ENCODE measurements around the gene IRS2.
A peak's percentile ranks its signal among the peaks of the same experiment; 100 is the strongest.
"Not testable (repeated sequence)": the region's sequence is repeated elsewhere in the genome, so short reads cannot be mapped to it uniquely, and the experiment has no call there.

The IRS2 gene, protein sequence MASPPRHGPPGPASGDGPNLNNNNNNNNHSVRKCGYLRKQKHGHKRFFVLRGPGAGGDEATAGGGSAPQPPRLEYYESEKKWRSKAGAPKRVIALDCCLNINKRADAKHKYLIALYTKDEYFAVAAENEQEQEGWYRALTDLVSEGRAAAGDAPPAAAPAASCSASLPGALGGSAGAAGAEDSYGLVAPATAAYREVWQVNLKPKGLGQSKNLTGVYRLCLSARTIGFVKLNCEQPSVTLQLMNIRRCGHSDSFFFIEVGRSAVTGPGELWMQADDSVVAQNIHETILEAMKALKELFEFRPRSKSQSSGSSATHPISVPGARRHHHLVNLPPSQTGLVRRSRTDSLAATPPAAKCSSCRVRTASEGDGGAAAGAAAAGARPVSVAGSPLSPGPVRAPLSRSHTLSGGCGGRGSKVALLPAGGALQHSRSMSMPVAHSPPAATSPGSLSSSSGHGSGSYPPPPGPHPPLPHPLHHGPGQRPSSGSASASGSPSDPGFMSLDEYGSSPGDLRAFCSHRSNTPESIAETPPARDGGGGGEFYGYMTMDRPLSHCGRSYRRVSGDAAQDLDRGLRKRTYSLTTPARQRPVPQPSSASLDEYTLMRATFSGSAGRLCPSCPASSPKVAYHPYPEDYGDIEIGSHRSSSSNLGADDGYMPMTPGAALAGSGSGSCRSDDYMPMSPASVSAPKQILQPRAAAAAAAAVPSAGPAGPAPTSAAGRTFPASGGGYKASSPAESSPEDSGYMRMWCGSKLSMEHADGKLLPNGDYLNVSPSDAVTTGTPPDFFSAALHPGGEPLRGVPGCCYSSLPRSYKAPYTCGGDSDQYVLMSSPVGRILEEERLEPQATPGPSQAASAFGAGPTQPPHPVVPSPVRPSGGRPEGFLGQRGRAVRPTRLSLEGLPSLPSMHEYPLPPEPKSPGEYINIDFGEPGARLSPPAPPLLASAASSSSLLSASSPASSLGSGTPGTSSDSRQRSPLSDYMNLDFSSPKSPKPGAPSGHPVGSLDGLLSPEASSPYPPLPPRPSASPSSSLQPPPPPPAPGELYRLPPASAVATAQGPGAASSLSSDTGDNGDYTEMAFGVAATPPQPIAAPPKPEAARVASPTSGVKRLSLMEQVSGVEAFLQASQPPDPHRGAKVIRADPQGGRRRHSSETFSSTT (N-terminal part only)

DNA sequence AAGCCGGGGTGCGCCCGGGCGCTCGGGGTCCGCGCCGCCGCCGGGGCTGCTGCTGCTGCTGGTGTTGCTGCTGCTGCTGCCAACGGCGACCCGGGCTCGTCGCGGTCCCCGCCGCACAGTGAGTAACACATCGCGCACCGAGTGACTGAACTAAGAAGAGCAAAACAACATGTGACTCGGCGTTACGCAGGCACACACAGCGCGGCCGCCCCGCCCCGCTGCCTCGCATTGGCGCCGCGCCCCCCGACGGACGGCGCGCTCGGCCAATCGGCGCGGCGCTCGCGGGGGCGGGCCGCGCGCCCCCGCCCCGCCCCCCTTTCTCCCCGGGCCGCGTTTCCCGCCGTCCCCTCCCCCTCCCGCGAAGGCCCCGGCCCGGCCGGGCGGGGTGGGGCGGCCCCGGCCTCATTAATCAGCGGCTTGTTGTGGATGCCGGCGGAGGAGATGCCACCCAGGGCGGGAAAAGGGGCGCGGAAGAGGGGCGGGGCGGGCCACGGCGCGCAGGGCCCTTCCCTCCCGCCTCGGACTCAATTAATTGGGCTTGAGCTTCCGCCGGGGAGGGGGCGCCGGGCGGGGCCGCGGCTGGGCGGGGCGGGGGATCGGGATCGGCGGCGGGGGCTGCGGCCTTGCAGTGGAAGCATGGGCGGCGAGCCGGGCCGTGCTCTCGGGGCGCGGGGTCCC lies at the start of gene IRS2:
TSS of gene IRS2 (minus strand) at position 127 of the 678 bp plus-strand sequence. CDS start 530 bp downstream, outside the sequence.
- peak; percentile 93 for DNase-seq

DNA sequence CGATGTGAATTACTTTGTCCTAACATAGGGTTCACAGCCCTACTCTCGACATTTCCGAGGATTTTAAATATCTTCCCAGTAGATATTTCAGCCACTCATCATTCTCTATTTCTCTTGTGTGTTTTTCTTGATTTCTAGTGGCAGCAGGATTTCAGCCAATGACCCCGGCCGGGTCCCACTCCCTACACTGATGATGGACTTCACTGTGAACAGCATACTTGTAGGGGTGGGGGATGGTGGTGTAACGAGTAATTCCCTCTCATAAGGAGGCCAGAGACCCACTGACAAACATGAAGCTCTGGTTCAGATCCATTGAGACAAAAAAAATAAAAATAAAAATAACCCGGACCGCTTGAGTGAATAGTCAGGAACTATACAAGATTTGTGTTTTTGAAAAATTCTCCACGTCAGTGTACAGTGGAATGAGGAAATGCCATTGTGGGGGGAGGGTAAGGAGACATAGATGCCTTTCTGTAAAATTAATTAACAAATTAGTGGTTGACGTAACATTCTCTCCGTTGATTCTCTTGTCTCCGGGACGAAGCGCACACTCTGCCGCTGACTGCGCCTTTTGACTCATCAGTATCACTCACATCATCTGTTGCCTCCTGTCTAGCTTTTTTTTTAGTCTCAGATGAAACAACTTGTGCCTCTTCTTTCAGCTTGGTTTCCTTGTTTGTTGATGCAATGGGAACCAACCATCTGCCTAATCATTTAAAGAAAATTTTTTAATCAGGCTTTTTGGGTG lies 48.8 kb upstream of the IRS2 start:
- no peak for DNase-seq

DNA sequence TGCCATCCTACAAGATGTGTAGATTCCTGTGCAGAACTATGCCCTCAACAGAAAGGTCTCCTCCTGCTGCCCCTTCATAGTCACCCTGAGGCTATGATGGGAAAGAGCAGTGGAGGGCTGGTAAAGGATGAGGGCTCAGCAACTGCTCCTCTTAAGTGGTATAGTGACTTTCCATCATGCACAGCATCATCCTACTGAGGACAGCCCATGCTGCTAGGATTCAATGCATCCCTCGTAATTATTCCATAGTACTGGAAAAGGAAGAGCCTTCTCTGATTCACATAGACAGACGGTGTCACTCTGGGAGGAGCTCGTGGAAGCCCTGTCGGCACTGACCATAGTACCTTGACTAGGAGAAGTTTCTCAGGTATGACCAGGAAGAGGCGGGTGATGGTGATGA lies 47.6 kb upstream of the IRS2 start:
- DNase-seq: no peak

DNA sequence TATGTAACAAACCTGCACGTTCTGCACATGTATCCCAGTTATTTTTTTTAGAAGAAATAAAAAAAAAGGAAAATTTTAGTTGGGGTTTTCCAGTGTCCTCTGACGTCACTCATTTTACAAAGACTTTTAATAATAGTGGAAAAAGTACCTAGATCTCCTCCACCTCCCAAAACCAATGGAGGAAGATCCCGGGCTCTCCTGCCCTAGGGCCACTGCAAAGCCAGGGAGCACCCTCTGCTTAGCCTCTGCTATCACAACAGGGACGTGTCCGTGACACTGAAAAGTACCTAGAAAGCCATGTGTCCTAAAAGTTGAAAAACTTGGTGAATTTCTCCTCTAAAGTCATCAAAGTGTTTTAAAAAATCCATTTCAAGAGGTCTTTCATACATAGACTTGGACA lies 46.7 kb upstream of the IRS2 start:
- DNase-seq: no peak

DNA sequence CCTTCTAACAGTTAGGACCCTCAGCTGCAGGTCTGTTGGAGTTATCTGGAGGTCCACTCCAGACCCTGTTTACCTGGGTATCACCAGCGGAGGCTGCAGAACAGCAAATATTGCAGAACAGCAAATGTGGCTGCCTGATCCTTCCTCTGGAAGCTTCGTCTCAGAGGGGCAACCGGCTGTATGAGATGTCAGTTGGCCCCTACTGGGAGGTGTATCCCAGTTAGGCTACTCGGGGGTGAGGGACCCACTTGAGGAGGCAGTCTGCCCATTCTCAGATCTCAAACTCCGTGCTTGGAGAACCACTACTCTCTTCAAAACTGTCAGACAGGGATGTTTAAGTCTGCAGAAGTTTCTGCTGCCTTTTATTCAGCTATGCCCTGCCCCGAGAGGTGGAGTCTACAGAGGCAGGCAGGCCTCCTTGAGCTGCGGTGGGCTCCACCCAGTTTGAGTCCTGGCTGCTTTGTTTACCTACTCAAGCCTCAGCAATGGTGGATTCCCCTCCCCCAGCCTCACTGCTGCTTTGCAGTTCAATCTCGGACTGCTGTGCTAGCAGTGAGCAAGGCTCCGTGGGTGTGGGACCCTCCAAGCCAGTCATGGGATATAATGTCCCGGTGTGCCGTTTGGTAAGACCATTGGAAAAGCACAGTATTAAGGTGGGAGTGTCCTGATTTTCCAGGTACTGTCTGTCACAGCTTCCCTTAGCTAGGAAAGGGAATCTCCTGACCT lies 42.4 kb upstream of the IRS2 start:
- not testable (repeated sequence) for DNase-seq

DNA sequence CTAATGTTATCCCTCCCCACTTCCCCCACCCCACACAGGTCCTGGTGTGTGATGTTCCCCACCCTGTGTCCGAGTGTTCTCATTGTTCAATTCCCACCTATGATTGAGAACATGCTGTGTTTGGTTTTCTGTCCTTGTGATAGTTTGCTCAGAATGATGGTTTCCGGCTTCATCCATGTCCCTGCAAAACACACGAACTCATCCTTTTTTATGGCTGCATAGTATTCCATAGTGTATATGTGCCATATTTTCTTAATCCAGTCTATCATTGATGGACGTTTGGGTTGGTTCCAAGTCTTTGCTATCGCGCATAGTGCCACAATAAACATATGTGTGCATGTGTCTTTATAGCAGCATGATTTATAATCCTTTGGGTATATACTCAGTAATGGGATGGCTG lies 36.8 kb upstream of the IRS2 start:
- DNase-seq: not testable (repeated sequence)

DNA sequence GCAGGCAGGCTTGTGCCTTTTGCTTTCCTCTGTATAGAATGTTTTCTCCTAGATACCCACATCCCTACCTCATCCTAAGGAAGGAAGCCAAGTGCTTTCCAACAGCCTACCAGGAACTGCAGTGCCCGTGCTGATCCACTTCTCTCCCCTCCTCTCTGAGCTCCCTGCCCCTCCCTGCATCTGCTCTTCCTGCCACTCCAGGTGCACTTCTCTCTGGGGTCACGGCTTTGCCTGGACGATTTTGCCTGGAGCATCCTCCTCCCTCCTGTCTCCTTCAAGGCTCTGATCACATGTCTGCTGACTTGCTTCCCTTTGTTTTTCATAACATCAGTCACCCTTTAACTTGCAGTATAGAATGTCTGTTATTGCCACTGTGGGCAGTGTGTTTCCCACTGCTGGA lies 34.7 kb upstream of the IRS2 start:
- no peak for DNase-seq

DNA sequence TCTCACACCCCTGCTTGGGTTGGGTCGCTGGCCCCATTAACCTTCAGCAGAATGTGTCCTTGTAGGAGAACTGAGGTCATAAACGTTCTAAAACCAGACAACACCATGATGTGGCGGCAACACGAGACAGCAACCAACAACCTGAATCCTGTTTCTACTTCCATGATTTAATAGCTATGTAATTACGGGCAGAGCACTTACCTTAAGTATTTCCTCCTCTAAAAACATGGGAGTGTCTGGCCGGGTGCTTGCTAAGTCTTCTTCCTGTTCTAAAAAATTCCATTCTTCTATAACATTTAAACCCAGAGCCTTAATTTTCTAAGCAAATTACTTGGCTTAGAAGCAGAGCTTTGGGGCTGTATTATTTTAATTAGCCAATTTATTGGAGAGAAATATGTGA lies 33.5 kb upstream of the IRS2 start:
- no peak for DNase-seq

DNA sequence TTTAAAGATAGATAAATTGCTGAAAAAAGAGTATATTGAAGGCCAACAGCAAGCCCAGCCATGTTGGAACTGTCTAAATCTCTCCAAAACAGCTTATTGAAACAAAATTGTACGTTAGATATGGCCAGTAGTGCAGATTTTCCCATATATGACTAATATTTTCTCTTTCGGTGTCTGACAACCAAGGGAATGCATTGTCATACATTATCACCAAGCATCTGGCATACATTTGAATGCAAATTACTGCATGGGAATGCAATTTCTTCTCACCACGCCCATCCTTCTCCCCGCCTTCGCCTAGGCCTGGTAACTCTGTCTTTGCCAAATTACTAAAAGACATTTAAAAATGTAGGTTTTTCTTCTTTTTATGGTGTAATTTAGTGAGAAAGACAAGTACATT lies 32.5 kb upstream of the IRS2 start:
- DNase-seq: no peak

DNA sequence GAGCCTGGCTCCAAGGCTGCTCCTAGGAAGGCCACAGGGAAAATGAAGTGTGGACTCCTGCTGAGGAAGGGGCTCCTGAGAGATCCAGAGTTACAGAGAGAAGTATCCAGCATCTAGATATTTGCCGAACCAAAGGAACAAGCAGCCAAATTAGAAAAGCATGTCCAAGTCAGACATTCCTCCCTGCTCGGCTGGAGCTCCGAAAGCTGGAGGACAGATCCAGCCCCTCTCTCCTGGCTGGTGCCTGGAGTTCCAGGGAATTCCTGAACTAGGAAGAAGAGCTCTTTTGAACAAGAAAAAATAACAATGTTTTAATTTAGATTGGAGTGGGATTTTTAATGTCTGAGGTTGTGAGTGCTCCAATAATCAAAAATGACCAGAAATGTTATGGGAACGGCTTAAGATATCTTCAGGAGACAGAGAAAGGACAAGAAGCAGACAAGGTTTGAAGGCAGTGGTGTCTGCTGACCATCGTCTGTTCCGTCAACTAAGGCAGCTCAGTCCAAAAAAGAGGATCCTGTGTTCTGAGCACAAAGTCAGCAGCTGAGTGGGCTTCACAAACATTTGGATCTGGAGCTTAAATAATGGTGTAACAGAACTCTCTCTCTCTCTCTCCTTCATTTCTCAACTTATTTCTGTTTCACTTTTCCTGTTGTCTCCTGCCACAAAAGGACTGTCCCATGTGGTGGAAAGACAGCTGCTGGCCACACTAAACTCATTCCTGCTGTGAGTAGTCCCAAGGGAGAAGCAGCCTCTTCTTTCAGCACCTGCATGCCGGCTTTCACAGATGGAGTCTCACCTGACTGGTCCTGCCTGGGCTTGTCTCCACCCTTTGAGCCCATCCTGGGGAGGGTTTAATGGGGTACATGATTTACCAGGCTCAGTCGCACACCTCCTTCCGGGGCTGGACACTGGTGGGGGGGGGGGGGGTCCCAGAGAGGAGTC lies 31.5 kb upstream of the IRS2 start:
- DNase-seq: no peak

DNA sequence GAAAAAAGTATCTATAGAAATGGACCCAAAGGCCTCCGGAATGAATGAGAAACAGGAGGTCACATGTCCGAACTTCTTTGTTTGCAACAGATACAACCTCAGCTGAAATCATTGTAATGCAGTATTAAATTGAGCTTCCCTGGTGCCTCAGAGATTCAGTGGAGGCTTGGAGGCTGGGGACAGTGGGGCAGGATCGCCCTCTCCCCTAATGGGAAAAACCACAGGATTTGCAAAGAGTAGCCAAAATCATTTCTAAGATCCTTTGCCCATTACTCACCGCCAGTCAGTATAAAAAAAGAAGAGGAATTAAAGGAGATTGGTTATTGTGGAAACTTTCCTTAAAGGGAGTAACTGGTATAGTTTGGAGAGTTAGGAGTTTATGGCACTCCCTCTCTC lies 30.4 kb upstream of the IRS2 start:
- no peak for DNase-seq

DNA sequence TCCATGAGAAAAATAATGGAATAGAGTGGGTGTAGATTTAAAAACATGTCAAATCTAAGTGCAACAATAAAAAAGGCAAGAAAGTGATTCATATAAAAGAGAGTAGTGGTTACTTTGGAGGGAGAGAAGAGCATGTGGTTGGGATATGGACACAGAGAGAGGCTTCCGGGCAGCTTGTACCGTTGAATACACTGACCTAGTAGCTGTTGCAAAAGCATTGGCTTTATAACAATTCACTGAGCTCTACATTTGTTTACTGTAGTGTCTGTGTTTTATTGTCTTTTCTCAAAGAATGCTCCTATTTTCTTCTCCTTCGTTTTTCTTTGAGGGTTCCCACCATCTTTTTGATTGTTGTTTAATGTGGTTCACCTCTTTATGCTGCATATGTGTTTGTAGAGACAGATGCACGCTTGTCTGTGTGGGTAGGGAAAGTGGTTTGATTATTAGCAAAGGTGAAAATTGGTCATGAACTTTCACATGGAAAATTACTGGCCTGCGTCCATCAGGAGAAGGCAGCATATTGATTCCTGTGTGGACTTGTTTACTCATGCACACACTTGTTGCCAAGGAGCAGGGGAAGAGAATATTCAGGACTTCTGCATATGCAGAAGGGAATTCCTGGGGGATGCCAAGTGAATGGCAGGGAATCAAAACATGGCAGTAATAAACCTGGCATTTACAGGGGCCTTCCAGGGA lies 29.9 kb upstream of the IRS2 start:
- no peak for DNase-seq

DNA sequence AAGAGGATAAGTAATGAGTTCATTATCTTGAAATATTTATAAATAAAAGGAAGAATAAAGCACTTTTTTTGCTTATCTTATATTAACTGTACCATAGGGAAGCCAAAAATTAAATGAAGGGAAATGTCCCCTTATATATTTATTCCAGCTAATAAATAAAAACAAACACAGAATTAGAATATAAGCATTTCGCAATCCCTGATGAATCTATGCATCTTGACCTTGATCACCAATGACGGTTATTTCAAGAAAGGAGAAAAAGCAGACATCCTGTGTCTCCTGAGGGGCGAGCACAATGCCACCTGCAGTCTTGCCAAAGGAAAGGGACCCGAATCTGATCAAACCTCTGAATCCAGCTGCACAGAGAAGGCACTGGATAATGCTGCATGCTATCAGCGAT lies 29.3 kb upstream of the IRS2 start:
- no peak for DNase-seq

DNA sequence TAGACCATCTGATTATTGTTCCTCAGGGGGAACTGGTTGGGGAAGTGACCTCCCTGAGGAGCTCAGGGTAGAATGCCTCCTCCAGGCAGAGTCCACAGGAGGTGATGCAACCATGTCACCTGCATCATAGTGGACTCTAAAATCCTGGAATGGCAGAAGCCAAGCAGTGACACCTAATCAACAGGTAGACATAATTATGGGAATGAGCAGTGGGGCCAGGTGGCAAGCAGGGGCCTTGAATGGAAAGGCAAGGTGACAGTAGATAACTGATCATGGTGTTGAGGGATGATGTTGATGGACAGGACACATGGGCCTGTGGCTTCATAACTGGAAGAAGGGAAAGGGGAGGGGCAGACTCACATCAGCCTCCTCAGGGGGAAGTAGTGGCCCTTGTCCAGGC lies 27.3 kb upstream of the IRS2 start:
- no peak for DNase-seq

DNA sequence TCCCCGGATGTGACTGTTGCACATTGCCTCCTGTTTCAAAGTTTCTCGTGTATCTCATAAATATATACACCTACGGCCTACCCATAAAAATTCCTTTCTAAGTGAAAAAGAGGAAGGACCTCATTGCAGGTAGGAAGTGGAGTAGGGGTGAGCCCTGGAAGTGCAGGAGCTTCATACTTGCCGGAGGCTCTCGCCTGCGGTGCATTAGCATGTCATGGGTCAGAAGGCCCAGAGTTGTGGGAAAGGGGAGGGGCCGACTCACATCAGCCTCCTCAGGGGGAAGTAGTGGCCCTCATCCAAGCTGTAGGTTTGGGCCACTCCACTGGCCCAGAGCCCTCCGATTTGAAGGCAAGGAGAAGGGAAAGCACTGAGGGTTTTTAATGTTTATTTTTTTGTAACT lies 26.0 kb upstream of the IRS2 start:
- no peak for DNase-seq

DNA sequence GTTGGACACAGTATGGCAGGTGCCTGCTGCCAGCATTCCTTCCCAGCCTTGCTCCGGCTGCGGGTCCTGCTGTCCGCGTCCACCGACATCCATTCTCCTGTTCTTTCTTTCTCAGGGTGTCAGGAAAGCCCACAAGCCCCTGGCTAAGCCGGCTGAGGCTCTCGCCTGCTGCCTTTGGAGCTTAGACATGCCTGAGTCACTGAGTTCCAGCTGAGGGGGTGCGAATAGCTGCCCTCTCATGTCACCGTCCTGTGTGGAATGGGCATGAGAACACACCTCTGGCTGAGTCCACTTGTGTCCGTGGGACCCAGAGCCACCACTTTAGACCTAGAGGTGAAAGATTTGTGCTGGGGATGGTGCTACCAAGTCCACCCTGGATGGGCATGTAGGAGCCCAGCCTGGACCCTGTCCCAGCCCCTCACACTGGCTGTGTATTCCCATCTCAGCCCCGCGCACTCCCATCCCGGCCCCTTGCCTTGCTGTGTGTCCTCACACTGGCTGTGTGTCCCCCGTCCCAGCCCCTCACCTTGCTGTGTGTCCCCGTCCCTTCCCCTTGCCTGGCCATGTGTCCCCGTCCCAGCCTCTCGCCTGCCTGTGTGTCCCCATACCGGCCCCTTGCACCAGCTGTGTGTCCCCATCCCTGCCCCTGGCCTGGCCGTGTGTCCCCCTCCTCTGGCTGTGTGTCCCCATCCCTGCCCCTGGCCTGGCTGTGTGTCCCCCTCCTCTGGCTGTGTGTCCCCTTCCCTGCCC lies 24.6 kb upstream of the IRS2 start:
- DNase-seq: no peak

DNA sequence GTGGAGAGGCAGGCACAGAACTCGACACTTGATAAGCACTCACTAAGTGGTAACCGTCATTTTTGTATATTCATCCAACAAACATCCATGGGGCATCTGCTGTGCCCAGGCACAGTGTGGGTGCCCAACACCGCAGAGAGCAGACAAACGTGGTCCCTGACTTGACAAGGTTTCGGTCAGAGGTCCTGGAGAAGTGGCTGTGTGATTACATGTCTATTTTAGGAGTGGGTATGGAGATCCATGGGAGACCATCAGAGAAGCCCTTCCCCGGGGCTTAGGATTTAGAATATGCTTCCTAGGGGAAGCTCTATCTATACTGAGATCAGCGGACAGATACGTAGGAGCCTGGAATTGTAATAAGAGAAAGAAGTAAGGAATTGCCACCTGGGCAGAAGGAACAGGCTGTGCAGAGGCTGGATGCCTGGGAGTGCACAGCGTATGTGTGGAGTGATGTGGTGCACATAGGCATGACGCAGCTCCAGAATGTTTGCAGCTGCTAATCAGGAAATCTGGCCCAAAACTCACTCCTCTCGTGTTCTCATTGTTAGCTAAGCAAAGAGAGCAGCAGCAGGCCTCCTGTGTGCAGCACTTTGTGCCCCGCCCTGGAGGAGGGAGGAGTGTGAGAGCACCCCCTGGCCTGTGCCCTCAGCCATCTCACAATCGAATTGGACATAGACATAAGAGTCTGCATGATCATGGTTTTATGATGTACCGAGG lies 23.0 kb upstream of the IRS2 start:
- no peak for DNase-seq

DNA sequence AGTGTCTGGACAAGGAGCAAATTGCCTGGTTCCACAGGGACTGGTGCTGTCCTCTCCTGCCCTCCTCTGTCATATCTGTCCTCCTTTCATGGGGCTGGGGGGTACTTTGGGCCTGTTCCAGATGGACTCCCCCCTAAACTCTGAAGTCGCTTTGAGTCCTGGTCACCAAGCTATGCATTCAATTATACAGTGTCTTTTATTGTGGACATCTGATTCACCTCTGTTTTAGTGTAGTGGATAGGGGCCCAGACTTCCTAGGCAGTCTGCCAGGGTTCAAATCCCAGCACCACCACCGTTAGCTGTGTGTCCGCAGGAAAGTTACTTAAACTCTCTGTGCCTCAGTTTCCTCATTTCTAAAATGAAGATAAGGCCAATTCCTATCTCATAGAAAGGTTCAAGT lies 21.0 kb upstream of the IRS2 start:
- no peak for DNase-seq

Data from RPMI8226 (cell line).